Hepatocyte (in vitro differentiated cells): Measurements from ENCODE around the gene AADAT. TPM values are rescaled to one million over a fixed set of nuclear protein-coding genes. Genes with fewer than 3 reads are reported as not detected.

ENCODE experiments used
- DNase-seq: peaks from one replicate; pipeline ENCODE4 v3.0.0-alpha.2; 2016; ENCODE audit warnings: low spot score
- H2AFZ ChIP-seq: fragments of 200-600 bp; sonication (generic); 2 replicates; pipeline ENCODE4 v1.6.0; 2016; ENCODE audit warnings: antibody characterized with exemption, mild to moderate bottlenecking
- H3K27ac ChIP-seq: fragments of 200-600 bp; sonication (generic); 2 replicates; pipeline ENCODE4 v1.5.1; 2016; ENCODE audit warnings: mild to moderate bottlenecking
- H3K27me3 ChIP-seq: fragments of 200-600 bp; sonication (generic); 2 replicates; pipeline ENCODE4 v1.6.1; 2016
- H3K36me3 ChIP-seq: fragments of 200-600 bp; sonication (generic); replicated peaks from 2 replicates; pipeline ENCODE4 v1.5.1; 2016; ENCODE audit warnings: low read depth; ENCODE audit not compliant: insufficient read depth
- H3K4me1 ChIP-seq: fragments of 200-600 bp; sonication (generic); 2 replicates; pipeline ENCODE4 v1.5.1; 2016; ENCODE audit warnings: mild to moderate bottlenecking, moderate library complexity; ENCODE audit not compliant: insufficient read depth
- H3K4me2 ChIP-seq: fragments of 200-600 bp; sonication (generic); 2 replicates; pipeline ENCODE4 v1.6.0; 2016
- H3K4me3 ChIP-seq: fragments of 200-600 bp; sonication (generic); 2 replicates; pipeline ENCODE4 v1.5.1; 2016; ENCODE audit warnings: mild to moderate bottlenecking
- H3K79me2 ChIP-seq: fragments of 200-600 bp; sonication (generic); 2 replicates; pipeline ENCODE4 v1.6.0; 2017; ENCODE audit warnings: mild to moderate bottlenecking
- H3K9me2 ChIP-seq: fragments of 200-600 bp; sonication (generic); replicated peaks from 2 replicates; pipeline ENCODE4 v1.6.0; 2017; ENCODE audit warnings: mild to moderate bottlenecking; ENCODE audit not compliant: insufficient read depth
- H3K9me3 ChIP-seq: fragments of 200-600 bp; sonication (generic); 2 replicates; pipeline ENCODE4 v1.5.1; 2016; ENCODE audit warnings: low read depth, mild to moderate bottlenecking
- H4K20me1 ChIP-seq: fragments of 200-600 bp; sonication (generic); 2 replicates; pipeline ENCODE4 v1.6.0; 2016; ENCODE audit warnings: mild to moderate bottlenecking; ENCODE audit not compliant: insufficient read depth, poor library complexity, severe bottlenecking
- EZH2 ChIP-seq: fragments of 200-600 bp; sonication (generic); IDR thresholded peaks from 2 replicates; pipeline ENCODE4 v1.6.1; 2016; ENCODE audit warnings: antibody characterized with exemption, mild to moderate bottlenecking, borderline replicate concordance
- EZH2phosphoT487 ChIP-seq: fragments of 200-600 bp; sonication (generic); IDR thresholded peaks from one replicate; pipeline ENCODE4 v1.6.1; 2018; ENCODE audit warnings: antibody characterized with exemption, mild to moderate bottlenecking, low read depth, moderate library complexity; ENCODE audit not compliant: unreplicated experiment, severe bottlenecking
- WGBS: methylation state at CpG from one replicate; pipeline ENCODE4 v1.1.6; 2016; ENCODE audit warnings: low lambda C conversion rate; ENCODE audit errors: missing lambda C conversion rate; 5-methylcytosine and 5-hydroxymethylcytosine counted together
- polyA plus RNA-seq: library from polyadenylated mRNA; unstranded; fragments of >200 nt; fragmentation: Nextera tagmentation; extraction: Ambion mirVana; gene quantifications from 2 replicates; pipeline ENCODE4 v1.2.1, GENCODE V29; 2016
- total RNA-seq: library from RNA; depleted of rRNA; stranded (reverse); fragments of >200 nt; gene quantifications from 2 replicates; pipeline ENCODE4 v1.2.3, GENCODE V29; 2014
- TF ChIP-seq, protein P1 (sequence below): fragments of 200-600 bp; sonication (generic); IDR thresholded peaks from 2 replicates; pipeline ENCODE4 v1.5.1; 2016; ENCODE audit warnings: antibody characterized with exemption, mild to moderate bottlenecking; ENCODE audit not compliant: poor library complexity

AADAT gene
- total and polyA plus RNA-seq, 2 experiments from 2014 or later = 10.3 to 11.1 TPM

GRCh38 chr4:170087163-170087700 lies 2.5 kb downstream of the AADAT start:
- no peak for TF ChIP-seq EZH2
- TF ChIP-seq, protein P1, sequence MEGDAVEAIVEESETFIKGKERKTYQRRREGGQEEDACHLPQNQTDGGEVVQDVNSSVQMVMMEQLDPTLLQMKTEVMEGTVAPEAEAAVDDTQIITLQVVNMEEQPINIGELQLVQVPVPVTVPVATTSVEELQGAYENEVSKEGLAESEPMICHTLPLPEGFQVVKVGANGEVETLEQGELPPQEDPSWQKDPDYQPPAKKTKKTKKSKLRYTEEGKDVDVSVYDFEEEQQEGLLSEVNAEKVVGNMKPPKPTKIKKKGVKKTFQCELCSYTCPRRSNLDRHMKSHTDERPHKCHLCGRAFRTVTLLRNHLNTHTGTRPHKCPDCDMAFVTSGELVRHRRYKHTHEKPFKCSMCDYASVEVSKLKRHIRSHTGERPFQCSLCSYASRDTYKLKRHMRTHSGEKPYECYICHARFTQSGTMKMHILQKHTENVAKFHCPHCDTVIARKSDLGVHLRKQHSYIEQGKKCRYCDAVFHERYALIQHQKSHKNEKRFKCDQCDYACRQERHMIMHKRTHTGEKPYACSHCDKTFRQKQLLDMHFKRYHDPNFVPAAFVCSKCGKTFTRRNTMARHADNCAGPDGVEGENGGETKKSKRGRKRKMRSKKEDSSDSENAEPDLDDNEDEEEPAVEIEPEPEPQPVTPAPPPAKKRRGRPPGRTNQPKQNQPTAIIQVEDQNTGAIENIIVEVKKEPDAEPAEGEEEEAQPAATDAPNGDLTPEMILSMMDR = no peak
- no peak for TF ChIP-seq EZH2phosphoT487
- H3K27me3 ChIP-seq = no peaks in the 10 kb centered on the region
- H3K36me3 ChIP-seq = no peaks in the 10 kb centered on the region
- H3K27ac ChIP-seq = no peak overlapping the region
- H4K20me1 ChIP-seq = no peaks in the 10 kb centered on the region
- H3K4me3 ChIP-seq = no peak overlapping the region
- no peak for DNase-seq
- H3K79me2 ChIP-seq = peaks cover 11% of the 10 kb centered on the region
- H3K9me2 ChIP-seq = peaks cover 4% of the 10 kb centered on the region
- H3K4me1 ChIP-seq = peaks cover 9% of the 10 kb centered on the region
- 59% methylated on average over 4 of the region's 4 CpGs for WGBS
- no peak overlapping the region for H3K4me2 ChIP-seq
- H3K9me3 ChIP-seq = no peaks in the 10 kb centered on the region
- no peak overlapping the region for H2AFZ ChIP-seq

DNA sequence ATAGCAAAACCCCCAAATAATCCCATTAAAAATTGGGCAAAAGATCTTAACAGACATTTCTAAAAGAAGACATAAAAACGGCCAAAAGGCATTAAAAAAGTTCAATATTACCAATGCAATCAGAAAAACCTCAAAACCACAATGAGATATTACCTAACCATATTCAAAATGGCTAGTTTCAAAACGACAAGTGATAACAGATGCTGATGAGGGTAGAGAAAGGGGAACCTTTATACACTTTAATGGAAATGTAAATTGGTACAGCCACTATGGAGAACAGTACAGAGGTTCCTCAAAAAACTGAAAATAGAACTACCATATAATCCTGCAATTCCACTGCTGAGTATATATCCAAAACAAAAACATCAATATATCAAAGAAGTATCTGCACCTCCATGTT lies 6.2 kb downstream of the AADAT start:
- H3K27ac ChIP-seq = no peak overlapping the region
- no peaks in the 10 kb centered on the region for H4K20me1 ChIP-seq
- peaks cover 3% of the 10 kb centered on the region for H3K4me1 ChIP-seq
- WGBS = 81% methylated on average over 2 of the region's 2 CpGs
- no peaks in the 10 kb centered on the region for H3K9me3 ChIP-seq
- H3K4me2 ChIP-seq = no peak overlapping the region
- TF ChIP-seq, protein P1 = no peak
- no peak for TF ChIP-seq EZH2phosphoT487
- no peak for TF ChIP-seq EZH2
- no peaks in the 10 kb centered on the region for H3K27me3 ChIP-seq
- H3K36me3 ChIP-seq = no peaks in the 10 kb centered on the region
- H3K79me2 ChIP-seq = peaks cover 9% of the 10 kb centered on the region
- DNase-seq = no peak
- peaks cover 4% of the 10 kb centered on the region for H3K9me2 ChIP-seq
- H2AFZ ChIP-seq = no peak overlapping the region
- no peak overlapping the region for H3K4me3 ChIP-seq

GRCh38 chr4:170080496-170080895 lies 9.3 kb downstream of the AADAT start:
- no peaks in the 10 kb centered on the region for H3K4me1 ChIP-seq
- H4K20me1 ChIP-seq = no peaks in the 10 kb centered on the region
- no peak overlapping the region for H3K4me3 ChIP-seq
- H3K79me2 ChIP-seq = no peaks in the 10 kb centered on the region
- no peaks in the 10 kb centered on the region for H3K9me3 ChIP-seq
- DNase-seq = no peak
- H3K9me2 ChIP-seq = no peaks in the 10 kb centered on the region
- H3K36me3 ChIP-seq = no peaks in the 10 kb centered on the region
- H3K27ac ChIP-seq = no peak overlapping the region
- H3K4me2 ChIP-seq = no peak overlapping the region
- TF ChIP-seq EZH2 (no peak), EZH2phosphoT487 (no peak)
- TF ChIP-seq, protein P1 = no peak
- no peaks in the 10 kb centered on the region for H3K27me3 ChIP-seq
- WGBS = 93% methylated on average over 3 of the region's 3 CpGs
- no peak overlapping the region for H2AFZ ChIP-seq

- no peaks in the 10 kb centered on the region for H3K9me2 ChIP-seq
- H3K27ac ChIP-seq = no peak overlapping the region
- no peak for TF ChIP-seq EZH2phosphoT487
- no peak for TF ChIP-seq EZH2
- TF ChIP-seq, protein P1 = no peak
- no peaks in the 10 kb centered on the region for H3K4me1 ChIP-seq
- H3K4me2 ChIP-seq = no peak overlapping the region
- no peak for DNase-seq
- no peaks in the 10 kb centered on the region for H3K9me3 ChIP-seq
- no peak overlapping the region for H3K4me3 ChIP-seq
- H3K79me2 ChIP-seq = no peaks in the 10 kb centered on the region
- no peak overlapping the region for H2AFZ ChIP-seq
- no peaks in the 10 kb centered on the region for H4K20me1 ChIP-seq
- no peaks in the 10 kb centered on the region for H3K36me3 ChIP-seq
- WGBS = 91% methylated on average over 2 of the region's 2 CpGs
- H3K27me3 ChIP-seq = no peaks in the 10 kb centered on the region
These were observed 9.8 kb downstream of the AADAT start for GRCh38 chr4:170079981-170080380.
